HFFc6 (cell line): ENCODE results near the gene CCNK. TPM values are rescaled to one million over a fixed set of nuclear protein-coding genes. Genes with fewer than 3 reads are reported as not detected.

Experiments used
- DNase-seq: peaks from one replicate; pipeline ENCODE4 v3.0.0-alpha.2; 2018
- H3K27ac Mint-ChIP-seq: 2 replicates; pipeline ENCODE4 v1.8.0; 2020; ENCODE audit warnings: mild to moderate bottlenecking, mixed read lengths
- H3K27me3 Mint-ChIP-seq: 2 replicates; pipeline ENCODE4 v1.8.0; 2021; ENCODE audit warnings: mild to moderate bottlenecking, moderate library complexity, mixed read lengths; ENCODE audit not compliant: insufficient read depth
- H3K36me3 Mint-ChIP-seq: 2 replicates; pipeline ENCODE4 v1.8.0; 2021; ENCODE audit warnings: low read depth, mixed read lengths
- H3K4me1 Mint-ChIP-seq: 2 replicates; pipeline ENCODE4 v1.8.0; 2020; ENCODE audit warnings: low read depth, mixed read lengths
- H3K4me3 Mint-ChIP-seq: 2 replicates; pipeline ENCODE4 v1.8.0; 2020; ENCODE audit warnings: mild to moderate bottlenecking, moderate library complexity, mixed read lengths
- H3K9me3 Mint-ChIP-seq: 2 replicates; pipeline ENCODE4 v1.8.0; 2020; ENCODE audit warnings: mild to moderate bottlenecking, mixed read lengths
- total RNA-seq, 6 experiments: library from RNA; stranded (reverse); fragmentation: NEBNext Ultra II Directional; extraction: Animal tissue kit (Norgen Biotek cat#: 25700); gene quantifications; 2 replicates in 1 of 6; 3 replicates in 5 of 6; pipeline ENCODE4 v1.2.3, GENCODE V29; 2021
- TF ChIP-seq, protein P1 (sequence below): fragments of 200-600 bp; sonication (generic); IDR thresholded peaks from 2 replicates; pipeline ENCODE4 v1.5.0; 2021; ENCODE audit warnings: antibody characterized with exemption, mild to moderate bottlenecking

The CCNK gene
- total RNA-seq, 6 experiments from 2014 or later, result 74.9 to 93.1 (median 86.4) TPM

DNA sequence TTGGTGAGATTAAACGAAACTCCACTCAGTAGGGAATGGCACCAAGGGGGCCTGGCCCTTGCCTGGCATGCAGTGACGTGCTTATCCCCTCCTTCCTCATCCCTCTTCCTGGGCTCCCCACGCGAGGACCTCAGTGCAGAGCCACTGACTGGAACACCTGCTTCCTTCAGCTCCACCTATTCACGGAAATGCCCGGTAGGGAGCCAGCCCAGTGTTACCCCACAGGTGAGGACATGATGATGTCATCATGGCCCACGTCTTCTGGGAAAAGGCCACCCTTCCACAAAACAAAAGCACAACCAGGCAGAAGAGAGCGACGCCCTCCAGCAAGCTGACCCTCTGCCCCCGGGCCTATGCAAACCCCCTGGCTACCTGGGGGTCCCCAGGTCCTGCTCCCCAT, 80.7 kb downstream of the CCNK start:
- DNase-seq, result no peak
- TF ChIP-seq, protein P1, sequence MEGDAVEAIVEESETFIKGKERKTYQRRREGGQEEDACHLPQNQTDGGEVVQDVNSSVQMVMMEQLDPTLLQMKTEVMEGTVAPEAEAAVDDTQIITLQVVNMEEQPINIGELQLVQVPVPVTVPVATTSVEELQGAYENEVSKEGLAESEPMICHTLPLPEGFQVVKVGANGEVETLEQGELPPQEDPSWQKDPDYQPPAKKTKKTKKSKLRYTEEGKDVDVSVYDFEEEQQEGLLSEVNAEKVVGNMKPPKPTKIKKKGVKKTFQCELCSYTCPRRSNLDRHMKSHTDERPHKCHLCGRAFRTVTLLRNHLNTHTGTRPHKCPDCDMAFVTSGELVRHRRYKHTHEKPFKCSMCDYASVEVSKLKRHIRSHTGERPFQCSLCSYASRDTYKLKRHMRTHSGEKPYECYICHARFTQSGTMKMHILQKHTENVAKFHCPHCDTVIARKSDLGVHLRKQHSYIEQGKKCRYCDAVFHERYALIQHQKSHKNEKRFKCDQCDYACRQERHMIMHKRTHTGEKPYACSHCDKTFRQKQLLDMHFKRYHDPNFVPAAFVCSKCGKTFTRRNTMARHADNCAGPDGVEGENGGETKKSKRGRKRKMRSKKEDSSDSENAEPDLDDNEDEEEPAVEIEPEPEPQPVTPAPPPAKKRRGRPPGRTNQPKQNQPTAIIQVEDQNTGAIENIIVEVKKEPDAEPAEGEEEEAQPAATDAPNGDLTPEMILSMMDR, result no peak
- Mint-ChIP-seq H3K4me1 (peaks cover 38% of the 10 kb centered on the region), H3K27ac (no peak overlapping the region; the same call in 1 of the 2 replicates), H3K9me3 (peaks cover 7% of the 10 kb centered on the region; the same call in 1 of the 2 replicates), H3K4me3 (no peak overlapping the region), H3K36me3 (peaks cover 13% of the 10 kb centered on the region), H3K27me3 (no peaks in the 10 kb centered on the region; the same call in 1 of the 2 replicates)

Other genes with a start within 250 kb of the CCNK start
- gene BCL11B, start 209.2 kb upstream of the CCNK start, total RNA-seq, result under 1 TPM in 4 of 6 experiments, not detected in 2; 0.06 to 0.14 (median 0.10) TPM
- gene SETD3, start 550 bp upstream of the CCNK start, total RNA-seq, result 10 to 100 TPM; 42.1 to 53.9 (median 47.0) TPM
- gene CCDC85C, start 122.8 kb downstream of the CCNK start, total RNA-seq, result 10 to 100 TPM; 31.3 to 41.4 (median 34.3) TPM
- 1 to 10 TPM in 5 of 6 experiments, under 1 TPM in 1; 0.99 to 2.8 (median 1.3) TPM for gene HHIPL1, start 163.7 kb downstream of the CCNK start, total RNA-seq
- gene CYP46A1, start 202.9 kb downstream of the CCNK start, total RNA-seq, result under 1 TPM; 0.28 to 0.62 (median 0.49) TPM